Gastrocnemius medialis (tissue), 4 donors: ENCODE measurements around the gene KIF3A. TPM values are rescaled to one million over a fixed set of nuclear protein-coding genes. Genes with fewer than 3 reads are reported as not detected.
A peak's percentile ranks its signal among the peaks of the same experiment; 100 is the strongest.

Source experiments
- ATAC-seq, 2 donors: fragments of 150-250 bp; one replicate each; pipeline ENCODE4 v1.9.1; 2016
- DNase-seq, 2 donors: peaks; one replicate each; pipeline ENCODE4 v3.0.0-alpha.2; 2019
- H3K27ac ChIP-seq, 4 donors: fragments of 200-600 bp; sonication (generic); 1 replicate in 1 of 4; 2 replicates in 3 of 4; pipeline ENCODE4 v1.5.1; 2016 to 2018; ENCODE audit warnings: mild to moderate bottlenecking in 2 of 4, moderate library complexity in 1 of 4
- H3K27me3 ChIP-seq, 3 donors: fragments of 200-600 bp; sonication (generic) in 2 of 3; 1 replicate in 1 of 3; 2 replicates in 2 of 3; pipeline versions ENCODE4 v1.5.1 to v1.6.0; 2016 to 2019; ENCODE audit warnings: mild to moderate bottlenecking in 1 of 3, moderate library complexity in 1 of 3
- H3K36me3 ChIP-seq, 2 donors: fragments of 200-600 bp; sonication (generic) in 1 of 2; one replicate each; pipeline ENCODE4 v1.5.1; 2017 to 2018
- H3K4me1 ChIP-seq, 2 donors: fragments of 200-600 bp; sonication (generic) in 1 of 2; one replicate each; pipeline ENCODE4 v1.5.1; 2016 to 2017; ENCODE audit warnings: mild to moderate bottlenecking in 2 of 2
- H3K4me3 ChIP-seq, 4 donors: fragments of 200-600 bp; sonication (generic) in 3 of 4; 1 replicate in 1 of 4; 2 replicates in 3 of 4; pipeline ENCODE4 v1.5.1; 2016 to 2019; ENCODE audit warnings: mild to moderate bottlenecking in 2 of 4
- H3K9me3 ChIP-seq, 3 donors: fragments of 200-600 bp; sonication (generic) in 2 of 3; 1 replicate in 1 of 3; 2 replicates in 2 of 3; pipeline ENCODE4 v1.5.1; 2016 to 2019
- CTCF ChIP-seq, 5 experiments: fragments of 450-650 bp in 3 of 5; fragments of 200-600 bp in 2 of 5; sonication (generic) in 2 of 5; IDR thresholded peaks in 4 of 5; conservative IDR thresholded peaks in 1 of 5; 1 replicate in 4 of 5; 2 replicates in 1 of 5; pipeline ENCODE4 v1.5.1; 2016 to 2019; ENCODE audit warnings: antibody characterized with exemption in 5 of 5, mild to moderate bottlenecking in 3 of 5, moderate library complexity in 3 of 5
- POLR2A ChIP-seq, 2 donors: fragments of 450-650 bp; IDR thresholded peaks; one replicate each; pipeline ENCODE4 v1.6.1; 2017; ENCODE audit warnings: antibody characterized with exemption in 2 of 2, mild to moderate bottlenecking in 2 of 2, moderate library complexity in 2 of 2
- in situ Hi-C, 4 donors: fragments of 200-750 bp; cut with MboI; loops; one replicate each; pipeline versions ENCODE4 v1.15.0 to v1.8.0; 2017; ENCODE audit warnings: low sequenced_read_pairs in 4 of 4
- intact Hi-C: fragments of 100-400 bp; cut with DNase I; formaldehyde crosslinking; loops from one replicate; pipeline ENCODE4 v1.15.1; 2023; ENCODE audit warnings: low total_unique reads
- total RNA-seq, 4 donors: library from RNA; depleted of rRNA; stranded (reverse); fragments of >200 nt; gene quantifications; one replicate each; pipeline versions ENCODE4 v1.1.0 to v1.2.3, GENCODE V29; 2016

KIF3A gene
- total RNA-seq, 4 donors from 2014 or later: 2.5 to 4.2 (median 3.4) TPM

DNA sequence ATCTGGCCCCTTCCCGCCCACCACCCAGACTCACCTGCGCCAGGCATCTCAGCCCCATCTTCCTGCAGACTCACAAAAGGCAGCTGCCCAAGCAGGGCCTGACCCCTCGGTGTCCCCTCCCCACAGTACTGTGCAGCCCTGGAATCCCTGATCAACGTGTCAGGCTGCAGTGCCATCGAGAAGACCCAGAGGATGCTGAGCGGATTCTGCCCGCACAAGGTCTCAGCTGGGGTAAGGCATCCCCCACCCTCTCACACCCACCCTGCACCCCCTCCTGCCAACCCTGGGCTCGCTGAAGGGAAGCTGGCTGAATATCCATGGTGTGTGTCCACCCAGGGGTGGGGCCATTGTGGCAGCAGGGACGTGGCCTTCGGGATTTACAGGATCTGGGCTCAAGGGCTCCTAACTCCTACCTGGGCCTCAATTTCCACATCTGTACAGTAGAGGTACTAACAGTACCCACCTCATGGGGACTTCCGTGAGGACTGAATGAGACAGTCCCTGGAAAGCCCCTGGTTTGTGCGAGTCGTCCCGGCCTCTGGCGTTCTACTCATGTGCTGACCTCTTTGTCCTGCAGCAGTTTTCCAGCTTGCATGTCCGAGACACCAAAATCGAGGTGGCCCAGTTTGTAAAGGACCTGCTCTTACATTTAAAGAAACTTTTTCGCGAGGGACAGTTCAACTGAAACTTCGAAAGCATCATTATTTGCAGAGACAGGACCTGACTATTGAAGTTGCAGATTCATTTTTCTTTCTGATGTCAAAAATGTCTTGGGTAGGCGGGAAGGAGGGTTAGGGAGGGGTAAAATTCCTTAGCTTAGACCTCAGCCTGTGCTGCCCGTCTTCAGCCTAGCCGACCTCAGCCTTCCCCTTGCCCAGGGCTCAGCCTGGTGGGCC is 77.5 kb downstream of the KIF3A start:
- Histone ChIP-seq H3K36me3 (no peaks in the 10 kb centered on the region), H3K4me3 (no peak overlapping the region), H3K9me3 (no peaks in the 10 kb centered on the region), H3K27ac (no peak overlapping the region), H3K27me3 (peaks cover 18 to 24% (median 20%) of the 10 kb centered on the region in 3 donors), H3K4me1 (peaks cover 0 to 10% of the 10 kb centered on the region in 2 donors)
- TF ChIP-seq CTCF (IDR thresholded peaks at IDR 0.05 in 4 of 5, conservative IDR thresholded peaks at IDR 0.05 in 1 of 5): no peak
- no peak for TF ChIP-seq POLR2A (IDR thresholded peaks at IDR 0.05)
- in situ Hi-C loops (no loop called here), intact Hi-C loops (loop anchor here (5.0 kb wide), 1 partner anchor 162 kb away; no protein-coding TSS in a partner anchor)
- ATAC-seq (no peak), DNase-seq (no peak)

GRCh38 chr5:132658381-132659302 is 78.7 kb downstream of the KIF3A start:
- H3K9me3 ChIP-seq: no peaks in the 10 kb centered on the region
- H3K36me3 ChIP-seq: no peaks in the 10 kb centered on the region
- no peak overlapping the region for H3K4me3 ChIP-seq
- ATAC-seq (no peak), DNase-seq (no peak)
- H3K4me1 ChIP-seq: peaks cover 0 to 10% of the 10 kb centered on the region in 2 donors
- no peak overlapping the region for H3K27ac ChIP-seq
- intact Hi-C loops: loop anchor here (5.0 kb wide), 1 partner anchor 164 kb away; no protein-coding TSS in a partner anchor
- TF ChIP-seq POLR2A (IDR thresholded peaks at IDR 0.05) (no peak), CTCF (IDR thresholded peaks at IDR 0.05 in 4 of 5, conservative IDR thresholded peaks at IDR 0.05 in 1 of 5) (no peak)
- H3K27me3 ChIP-seq: peaks cover 21 to 35% (median 27%) of the 10 kb centered on the region in 3 donors
- in situ Hi-C loops: no loop called here

- no peak within 1 kb of the TSS for H3K27ac ChIP-seq
- H3K27me3 ChIP-seq: peaks cover 21 to 35% (median 27%) of the 10 kb centered on the region in 3 donors
- ATAC-seq: no peak
- peaks cover 0 to 10% of the 10 kb centered on the region in 2 donors for H3K4me1 ChIP-seq
- TF ChIP-seq CTCF (IDR thresholded peaks at IDR 0.05 in 4 of 5, conservative IDR thresholded peaks at IDR 0.05 in 1 of 5) (no peak), POLR2A (IDR thresholded peaks at IDR 0.05) (no peak)
- H3K9me3 ChIP-seq: no peaks in the 10 kb centered on the region
- no peaks in the 10 kb centered on the region for H3K36me3 ChIP-seq
- in situ Hi-C loops: no loop called here
- intact Hi-C loops: loop anchor here (5.0 kb wide), 1 partner anchor 164 kb away; no protein-coding TSS in a partner anchor
- no peak within 1 kb of the TSS for H3K4me3 ChIP-seq
- DNase-seq: no peak
Observed at GRCh38 chr5:132657676-132658380, 79.5 kb downstream of the KIF3A start, which contains the start of gene IL13. TSS of gene IL13 (plus strand) at chr5:132658173. CDS start at chr5:132658187, 14 bp downstream.

GRCh38 chr5:132656774-132657355 is 80.5 kb downstream of the KIF3A start:
- no peaks in the 10 kb centered on the region for H3K9me3 ChIP-seq
- no peaks in the 10 kb centered on the region for H3K36me3 ChIP-seq
- H3K27ac ChIP-seq: no peak overlapping the region
- ATAC-seq (no peak), DNase-seq (no peak)
- H3K27me3 ChIP-seq: peaks cover 21 to 35% (median 27%) of the 10 kb centered on the region in 3 donors
- intact Hi-C loops (loop anchor here (5.0 kb wide), 1 partner anchor 165 kb away; no protein-coding TSS in a partner anchor), in situ Hi-C loops (no loop called here)
- no peak for TF ChIP-seq CTCF (IDR thresholded peaks at IDR 0.05 in 4 of 5, conservative IDR thresholded peaks at IDR 0.05 in 1 of 5)
- TF ChIP-seq POLR2A (IDR thresholded peaks at IDR 0.05): no peak
- H3K4me3 ChIP-seq: peak overlapping the region in 3 of 4 donors; percentile 32 to 47 (median 36)
- H3K4me1 ChIP-seq: peaks cover 0 to 10% of the 10 kb centered on the region in 2 donors
